OCI-LY1 (cell line): Measurements from ENCODE around the gene CCDC43.
"Not testable (repeated sequence)": the region's sequence is repeated elsewhere in the genome, so short reads cannot be mapped to it uniquely, and the experiment has no call there.

ENCODE experiments used
- EZH2 ChIP-seq: fragments of 200-600 bp; sonication (generic), shearing (Covaris generic); IDR thresholded peaks from 2 replicates; pipeline ENCODE4 v1.8.0; 2017; ENCODE audit warnings: borderline replicate concordance, mixed run types, mild to moderate bottlenecking, antibody characterized with exemption, low read length, moderate library complexity, mixed read lengths
- TF ChIP-seq, protein P1 (sequence below): fragments of 200-600 bp; sonication (generic), shearing (Covaris generic); IDR thresholded peaks from 2 replicates; pipeline ENCODE4 v1.5.1; 2017; ENCODE audit warnings: mild to moderate bottlenecking, antibody characterized with exemption, low read length, moderate library complexity, mixed read lengths

GRCh38 chr17:44634401-44634800 lies 55.2 kb downstream of the CCDC43 start:
- TF ChIP-seq, protein P1, sequence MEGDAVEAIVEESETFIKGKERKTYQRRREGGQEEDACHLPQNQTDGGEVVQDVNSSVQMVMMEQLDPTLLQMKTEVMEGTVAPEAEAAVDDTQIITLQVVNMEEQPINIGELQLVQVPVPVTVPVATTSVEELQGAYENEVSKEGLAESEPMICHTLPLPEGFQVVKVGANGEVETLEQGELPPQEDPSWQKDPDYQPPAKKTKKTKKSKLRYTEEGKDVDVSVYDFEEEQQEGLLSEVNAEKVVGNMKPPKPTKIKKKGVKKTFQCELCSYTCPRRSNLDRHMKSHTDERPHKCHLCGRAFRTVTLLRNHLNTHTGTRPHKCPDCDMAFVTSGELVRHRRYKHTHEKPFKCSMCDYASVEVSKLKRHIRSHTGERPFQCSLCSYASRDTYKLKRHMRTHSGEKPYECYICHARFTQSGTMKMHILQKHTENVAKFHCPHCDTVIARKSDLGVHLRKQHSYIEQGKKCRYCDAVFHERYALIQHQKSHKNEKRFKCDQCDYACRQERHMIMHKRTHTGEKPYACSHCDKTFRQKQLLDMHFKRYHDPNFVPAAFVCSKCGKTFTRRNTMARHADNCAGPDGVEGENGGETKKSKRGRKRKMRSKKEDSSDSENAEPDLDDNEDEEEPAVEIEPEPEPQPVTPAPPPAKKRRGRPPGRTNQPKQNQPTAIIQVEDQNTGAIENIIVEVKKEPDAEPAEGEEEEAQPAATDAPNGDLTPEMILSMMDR = not testable (repeated sequence)
- not testable (repeated sequence) for TF ChIP-seq EZH2
